Karpas-422 (cell line): Measurements from ENCODE around the gene EQTN. TPM values are rescaled to one million over a fixed set of nuclear protein-coding genes. Genes with fewer than 3 reads are reported as not detected.

Source experiments
- DNase-seq: peaks from one replicate; pipeline ENCODE4 v3.0.0-alpha.2; 2015
- H2AFZ ChIP-seq: fragments of 200-600 bp; sonication (generic); 2 replicates; pipeline ENCODE4 v1.6.1; 2014; ENCODE audit warnings: antibody characterized with exemption, low read length, mixed read lengths
- H3K27ac ChIP-seq: fragments of 200-600 bp; sonication (generic); 2 replicates; pipeline ENCODE4 v1.5.1; 2014; ENCODE audit warnings: mild to moderate bottlenecking, low read length, moderate library complexity
- H3K27me3 ChIP-seq: fragments of 200-600 bp; sonication (generic); 2 replicates; pipeline ENCODE4 v1.6.1; 2014; ENCODE audit warnings: low read length, mixed read lengths
- H3K36me3 ChIP-seq: fragments of 200-600 bp; sonication (generic); 2 replicates; pipeline ENCODE4 v1.6.1; 2014; ENCODE audit warnings: low read length, mixed read lengths; ENCODE audit not compliant: insufficient read depth
- H3K4me1 ChIP-seq: fragments of 200-600 bp; sonication (generic); 2 replicates; pipeline ENCODE4 v1.6.1; 2014; ENCODE audit warnings: mild to moderate bottlenecking, low read length, mixed read lengths
- H3K4me2 ChIP-seq: fragments of 200-600 bp; sonication (generic); 2 replicates; pipeline ENCODE4 v1.6.1; 2014; ENCODE audit warnings: low read length, low read depth, mild to moderate bottlenecking; ENCODE audit not compliant: poor library complexity, severe bottlenecking
- H3K4me3 ChIP-seq: fragments of 200-600 bp; sonication (generic); 2 replicates; pipeline ENCODE4 v1.5.1; 2014; ENCODE audit warnings: mild to moderate bottlenecking, antibody characterized with exemption, low read length, mixed read lengths
- H3K79me2 ChIP-seq: fragments of 200-600 bp; sonication (generic); 2 replicates; pipeline ENCODE4 v1.6.1; 2014; ENCODE audit warnings: mild to moderate bottlenecking, low read length, mixed read lengths
- H3K9ac ChIP-seq: fragments of 200-600 bp; sonication (generic); 2 replicates; pipeline ENCODE4 v1.6.0; 2014; ENCODE audit warnings: low read length
- H3K9me2 ChIP-seq: fragments of 200-600 bp; sonication (generic), shearing (Covaris generic); replicated peaks from 2 replicates; pipeline ENCODE4 v1.6.0; 2014; ENCODE audit warnings: mild to moderate bottlenecking, low read length, moderate library complexity; ENCODE audit not compliant: insufficient read depth
- H3K9me3 ChIP-seq: fragments of 300-700, 200-600 bp; sonication (generic); 2 replicates; pipeline ENCODE4 v1.6.1; 2014; ENCODE audit warnings: low read length, mixed read lengths
- H4K20me1 ChIP-seq: fragments of 200-600 bp; sonication (generic); 2 replicates; pipeline ENCODE4 v1.6.1; 2014; ENCODE audit warnings: mild to moderate bottlenecking, antibody characterized with exemption, low read length, low read depth; ENCODE audit not compliant: insufficient read depth
- total RNA-seq: library from RNA; depleted of rRNA; stranded (reverse); fragments of >200 nt; shearing (Covaris generic); gene quantifications from 2 replicates; pipeline ENCODE4 v1.2.3, GENCODE V29; 2014; ENCODE audit warnings: low replicate concordance; rRNA removed

The EQTN gene
- not detected in 2 replicates for total RNA-seq

- Histone ChIP-seq H3K36me3 (no peaks in the 10 kb centered on the region), H3K27ac (no peak within 1 kb of the TSS), H3K27me3 (no peaks in the 10 kb centered on the region), H3K4me2 (no peak within 1 kb of the TSS), H3K9ac (no peak within 1 kb of the TSS), H4K20me1 (no peaks in the 10 kb centered on the region), H3K9me2 (no peaks in the 10 kb centered on the region), H3K4me3 (no peak within 1 kb of the TSS), H3K4me1 (no peaks in the 10 kb centered on the region), H3K9me3 (no peaks in the 10 kb centered on the region), H3K79me2 (no peaks in the 10 kb centered on the region), H2AFZ (no peak within 1 kb of the TSS)
- no peak for DNase-seq
These were observed at the start of gene EQTN for GRCh38 chr9:27297050-27297449. Gene EQTN (minus strand): TSS chr9:27297150. CDS start chr9:27297055, 95 bp downstream.

GRCh38 chr9:27344776-27345175 is 47.8 kb upstream of the EQTN start:
- Histone ChIP-seq H3K9me3 (no peaks in the 10 kb centered on the region), H3K27ac (no peak overlapping the region), H3K36me3 (no peaks in the 10 kb centered on the region), H3K27me3 (no peaks in the 10 kb centered on the region), H3K4me1 (no peaks in the 10 kb centered on the region), H2AFZ (no peak overlapping the region), H4K20me1 (no peaks in the 10 kb centered on the region), H3K79me2 (no peaks in the 10 kb centered on the region), H3K9me2 (no peaks in the 10 kb centered on the region), H3K9ac (no peak overlapping the region), H3K4me2 (no peak overlapping the region), H3K4me3 (no peak overlapping the region)
- DNase-seq: no peak

DNA sequence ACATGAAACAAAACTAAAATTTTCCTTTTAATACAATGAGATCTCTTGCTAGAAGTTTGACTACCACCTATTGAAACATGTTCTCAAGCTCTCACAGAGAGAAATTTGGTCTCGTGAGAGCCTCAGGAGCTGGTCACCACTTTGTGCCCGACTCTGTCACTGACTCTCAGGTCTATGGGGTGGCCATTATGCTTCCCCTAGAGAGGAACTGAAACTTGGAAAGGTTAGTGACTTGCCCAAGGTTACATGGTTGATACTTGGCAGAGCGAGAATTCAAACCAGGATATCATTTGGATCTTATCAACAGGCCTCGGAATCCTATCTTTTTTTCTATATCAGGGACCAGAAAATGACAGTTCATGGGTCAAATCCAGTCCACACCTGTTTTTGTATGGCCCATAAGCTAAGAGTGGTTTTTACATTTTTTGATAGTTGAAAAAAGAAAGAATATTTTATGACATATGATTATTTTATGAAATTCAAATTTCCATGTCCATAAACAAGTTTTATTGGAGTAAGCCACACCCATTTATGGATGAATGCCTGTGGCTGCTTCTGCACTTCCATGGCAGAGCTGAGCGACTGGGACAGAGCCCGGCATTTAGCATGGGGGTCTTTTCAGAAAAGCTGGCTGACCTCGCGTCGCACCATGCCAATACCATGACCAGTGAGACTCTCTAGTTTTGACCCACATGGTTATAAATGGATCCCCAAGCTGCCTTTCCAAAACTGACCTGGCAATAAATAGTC is 44.8 kb upstream of the EQTN start:
- no peak for DNase-seq
- Histone ChIP-seq H4K20me1 (no peaks in the 10 kb centered on the region), H3K27ac (no peak overlapping the region), H3K9me3 (no peaks in the 10 kb centered on the region), H3K4me2 (no peak overlapping the region), H3K79me2 (no peaks in the 10 kb centered on the region), H3K9me2 (no peaks in the 10 kb centered on the region), H3K4me3 (no peak overlapping the region), H3K36me3 (no peaks in the 10 kb centered on the region), H3K4me1 (no peaks in the 10 kb centered on the region), H2AFZ (no peak overlapping the region), H3K27me3 (no peaks in the 10 kb centered on the region), H3K9ac (no peak overlapping the region)

GRCh38 chr9:27340961-27341511 is 44.1 kb upstream of the EQTN start:
- no peaks in the 10 kb centered on the region for H4K20me1 ChIP-seq
- no peaks in the 10 kb centered on the region for H3K9me2 ChIP-seq
- no peak overlapping the region for H3K4me3 ChIP-seq
- no peaks in the 10 kb centered on the region for H3K36me3 ChIP-seq
- DNase-seq: no peak
- no peak overlapping the region for H3K27ac ChIP-seq
- no peak overlapping the region for H3K9ac ChIP-seq
- no peak overlapping the region for H2AFZ ChIP-seq
- no peaks in the 10 kb centered on the region for H3K79me2 ChIP-seq
- H3K27me3 ChIP-seq: no peaks in the 10 kb centered on the region
- no peaks in the 10 kb centered on the region for H3K9me3 ChIP-seq
- no peak overlapping the region for H3K4me2 ChIP-seq
- no peaks in the 10 kb centered on the region for H3K4me1 ChIP-seq

- H3K27ac ChIP-seq: no peak overlapping the region
- H3K4me1 ChIP-seq: no peaks in the 10 kb centered on the region
- H3K9ac ChIP-seq: no peak overlapping the region
These were observed 43.3 kb upstream of the EQTN start for GRCh38 chr9:27340285-27340674.

GRCh38 chr9:27339661-27340284 is 42.8 kb upstream of the EQTN start:
- no peak overlapping the region for H2AFZ ChIP-seq
- no peak for DNase-seq
- H3K4me1 ChIP-seq: no peaks in the 10 kb centered on the region
- H3K9me3 ChIP-seq: no peaks in the 10 kb centered on the region
- H4K20me1 ChIP-seq: no peaks in the 10 kb centered on the region
- no peak overlapping the region for H3K9ac ChIP-seq
- no peaks in the 10 kb centered on the region for H3K27me3 ChIP-seq
- no peak overlapping the region for H3K27ac ChIP-seq
- H3K36me3 ChIP-seq: no peaks in the 10 kb centered on the region
- no peaks in the 10 kb centered on the region for H3K9me2 ChIP-seq
- H3K79me2 ChIP-seq: no peaks in the 10 kb centered on the region
- H3K4me2 ChIP-seq: no peak overlapping the region
- no peak overlapping the region for H3K4me3 ChIP-seq

More at GRCh38 chr9:27340285-27340674, 43.3 kb upstream of the EQTN start:
- Histone ChIP-seq H2AFZ (no peak overlapping the region), H3K4me3 (no peak overlapping the region), H3K79me2 (no peaks in the 10 kb centered on the region), H3K9me3 (no peaks in the 10 kb centered on the region), H3K36me3 (no peaks in the 10 kb centered on the region), H3K27me3 (no peaks in the 10 kb centered on the region), H3K4me2 (no peak overlapping the region), H4K20me1 (no peaks in the 10 kb centered on the region), H3K9me2 (no peaks in the 10 kb centered on the region)
- DNase-seq: no peak

DNA sequence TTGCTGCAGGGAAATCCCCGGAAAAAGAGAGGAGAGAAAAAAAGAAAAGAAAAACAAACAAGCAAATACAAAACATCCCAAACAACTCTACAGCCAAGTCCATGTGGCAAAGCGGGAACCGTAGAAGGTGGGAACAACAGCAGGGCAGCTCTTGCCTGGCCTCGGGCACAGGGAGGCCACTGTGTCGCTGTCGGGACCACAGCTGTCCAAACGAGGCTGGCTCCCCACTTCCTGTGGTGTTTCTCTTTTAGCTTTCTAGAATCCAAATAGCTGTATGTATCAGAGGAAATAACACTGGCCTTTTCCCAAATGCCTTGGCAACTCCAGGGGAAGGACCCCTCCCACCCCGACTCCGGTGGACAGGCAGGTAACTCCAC is 41.6 kb upstream of the EQTN start:
- Histone ChIP-seq H3K9ac (no peak overlapping the region), H3K4me3 (no peak overlapping the region)

DNA sequence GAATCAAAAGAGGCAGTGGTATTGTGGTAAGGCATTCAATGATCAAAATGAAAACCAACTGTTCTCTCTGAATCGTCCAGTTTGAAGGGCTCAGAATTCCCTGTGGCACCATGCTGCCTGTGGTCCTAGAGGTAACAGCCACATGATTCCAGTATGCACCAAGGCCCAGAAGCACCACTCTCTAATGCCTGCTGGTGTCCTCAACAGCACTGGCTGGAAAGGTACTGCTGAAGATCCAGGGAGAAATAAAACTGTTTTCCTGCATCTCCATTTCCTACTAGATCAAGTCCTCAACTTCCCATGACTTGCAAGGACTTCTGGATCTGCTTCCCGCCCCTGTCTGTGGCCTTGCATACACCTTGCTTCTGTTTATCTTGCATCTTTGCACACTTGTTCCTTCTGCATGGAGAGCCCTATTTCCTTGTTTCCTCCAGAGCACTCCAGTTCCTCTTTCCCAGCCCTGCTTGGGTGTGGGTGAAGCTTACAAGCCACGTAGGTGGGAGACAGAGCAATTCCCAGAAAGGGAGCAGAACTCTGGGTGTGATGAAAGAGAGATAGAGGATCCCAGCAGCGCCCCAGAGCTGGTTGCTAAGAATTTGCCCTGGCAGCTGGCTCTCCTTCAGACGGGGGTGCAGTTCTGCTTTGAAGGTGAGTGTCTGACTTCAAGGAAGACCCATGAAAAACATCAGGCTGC is 41.0 kb upstream of the EQTN start:
- Histone ChIP-seq H3K4me2 (no peak overlapping the region), H3K4me1 (no peaks in the 10 kb centered on the region), H3K36me3 (no peaks in the 10 kb centered on the region), H3K4me3 (no peak overlapping the region), H3K9me2 (no peaks in the 10 kb centered on the region), H2AFZ (no peak overlapping the region), H3K79me2 (no peaks in the 10 kb centered on the region), H3K9ac (no peak overlapping the region), H3K27ac (no peak overlapping the region), H4K20me1 (no peaks in the 10 kb centered on the region), H3K27me3 (no peaks in the 10 kb centered on the region), H3K9me3 (no peaks in the 10 kb centered on the region)
- DNase-seq: no peak

More for the DNA sequence above, 41.6 kb upstream of the EQTN start:
- no peak overlapping the region for H3K4me2 ChIP-seq
- H3K79me2 ChIP-seq: no peaks in the 10 kb centered on the region
- DNase-seq: no peak
- H2AFZ ChIP-seq: no peak overlapping the region
- H3K27me3 ChIP-seq: no peaks in the 10 kb centered on the region
- no peaks in the 10 kb centered on the region for H3K9me2 ChIP-seq
- no peaks in the 10 kb centered on the region for H3K36me3 ChIP-seq
- no peak overlapping the region for H3K27ac ChIP-seq
- H4K20me1 ChIP-seq: no peaks in the 10 kb centered on the region
- no peaks in the 10 kb centered on the region for H3K4me1 ChIP-seq
- no peaks in the 10 kb centered on the region for H3K9me3 ChIP-seq
